MCF 10A (cell line): Measurements from ENCODE around the gene SLC18A3. TPM values are rescaled to one million over a fixed set of nuclear protein-coding genes. Genes with fewer than 3 reads are reported as not detected.

Experiments used
- BruUV-seq: library from RNA; stranded (reverse); fragments of 400-500 nt; replicated peaks from 2 replicates; lab custom pipeline; 2021; lab: Mats Ljungman, UMichigan
- CTCF ChIA-PET: fragments of 300-600 bp; sonication (Branson Sonifier 250); formaldehyde crosslinking; extraction: SDS; loops from one replicate; lab custom pipeline; 2021; ENCODE audit warnings: antibody characterized with exemption, inconsistent platforms; lab: Yijun Ruan, JAX
- POLR2A ChIA-PET: fragments of 300-600, 350-650 bp; sonication (Branson Sonifier 250); formaldehyde crosslinking; extraction: SDS; loops from one replicate; lab custom pipeline; 2020; ENCODE audit warnings: antibody characterized with exemption, inconsistent platforms; lab: Yijun Ruan, JAX
- DNase-seq: peaks from one replicate; pipeline ENCODE4 v3.0.0-alpha.2; 2018; ENCODE audit not compliant: unreplicated experiment
- H3K27ac Mint-ChIP-seq: one replicate; pipeline ENCODE4 v1.8.0; 2022; ENCODE audit warnings: mild to moderate bottlenecking, low read depth, mixed read lengths; ENCODE audit not compliant: unreplicated experiment
- H3K27me3 Mint-ChIP-seq: one replicate; pipeline ENCODE4 v1.8.0; 2022; ENCODE audit warnings: mixed read lengths; ENCODE audit not compliant: insufficient read depth, unreplicated experiment
- H3K36me3 Mint-ChIP-seq: one replicate; pipeline ENCODE4 v1.8.0; 2022; ENCODE audit warnings: mild to moderate bottlenecking, moderate library complexity, mixed read lengths; ENCODE audit not compliant: insufficient read depth, unreplicated experiment
- H3K4me1 Mint-ChIP-seq: one replicate; pipeline ENCODE4 v1.8.0; 2022; ENCODE audit warnings: mixed read lengths; ENCODE audit not compliant: insufficient read depth, unreplicated experiment
- H3K4me3 Mint-ChIP-seq: one replicate; pipeline ENCODE4 v1.8.0; 2022; ENCODE audit warnings: mild to moderate bottlenecking, moderate library complexity, mixed read lengths; ENCODE audit not compliant: unreplicated experiment
- H3K9me3 Mint-ChIP-seq: one replicate; pipeline ENCODE4 v1.8.0; 2022; ENCODE audit warnings: mixed read lengths; ENCODE audit not compliant: unreplicated experiment
- intact Hi-C: fragments of 100-400 bp; cut with micrococcal nuclease; formaldehyde crosslinking; loops from 2 replicates; pipeline ENCODE4 v1.14.1; 2022
- total RNA-seq: library from RNA; stranded (reverse); gene quantifications from 2 replicates; pipeline ENCODE4 v1.2.3, GENCODE V29; 2022
- TF ChIP-seq, protein P1 (sequence below): fragments of 200-600 bp; IDR thresholded peaks from one replicate; pipeline ENCODE4 v1.8.0; 2022; ENCODE audit warnings: antibody characterized with exemption, mild to moderate bottlenecking; ENCODE audit not compliant: unreplicated experiment

Gene SLC18A3
- total RNA-seq, 1 experiment from 2014 or later: not detected

DNA sequence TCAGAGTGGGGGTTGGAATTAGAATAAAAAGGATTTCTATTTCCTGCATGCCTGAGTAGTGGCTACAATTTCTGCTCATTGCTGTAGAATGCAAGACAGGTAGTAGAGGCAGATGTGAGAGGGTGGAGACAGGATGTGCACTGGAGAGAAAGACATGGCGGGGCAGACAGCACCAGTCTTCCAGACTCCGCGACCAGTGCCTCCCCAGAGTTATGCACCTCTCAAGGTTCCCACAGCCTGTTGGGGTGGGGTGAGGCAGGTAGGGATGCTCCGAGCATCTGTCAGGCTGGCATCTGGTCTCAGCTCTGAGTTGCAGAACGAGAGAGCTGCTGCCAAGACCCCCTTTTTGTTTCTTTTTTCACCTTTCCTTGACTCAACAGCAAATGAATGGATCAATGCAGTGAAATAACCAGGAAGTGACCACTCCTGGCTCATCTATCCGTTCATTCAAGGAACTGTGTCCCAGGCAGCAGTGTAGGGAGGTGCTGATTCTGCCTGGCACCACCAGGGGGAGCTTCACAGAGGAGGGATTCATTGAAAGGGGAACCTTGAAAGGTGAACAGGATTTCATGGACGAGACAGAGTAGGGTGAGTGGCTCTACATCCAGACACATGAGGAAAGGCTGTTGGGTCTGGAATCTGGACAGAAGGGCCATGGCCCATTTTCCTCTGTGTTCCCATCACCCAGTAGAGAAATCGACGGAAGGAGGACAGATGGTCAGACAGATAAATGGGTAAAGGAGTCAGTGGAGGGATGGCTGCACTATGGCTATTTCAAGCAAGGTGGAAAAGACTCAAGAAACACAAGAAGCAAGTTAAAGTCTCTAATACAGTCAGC lies 17.2 kb upstream of the SLC18A3 start:
- DNase-seq: peak; percentile 73
- H3K4me3 Mint-ChIP-seq: no peak overlapping the region
- no TSS peak for BruUV-seq
- H3K36me3 Mint-ChIP-seq: no peaks in the 10 kb centered on the region
- H3K4me1 Mint-ChIP-seq: peaks cover 6% of the 10 kb centered on the region
- intact Hi-C loops: loop anchor here (1.0 kb wide), 1 partner anchor 58 kb away; no protein-coding TSS in a partner anchor
- H3K27me3 Mint-ChIP-seq: no peaks in the 10 kb centered on the region
- H3K27ac Mint-ChIP-seq: no peak overlapping the region
- TF ChIP-seq, protein P1, sequence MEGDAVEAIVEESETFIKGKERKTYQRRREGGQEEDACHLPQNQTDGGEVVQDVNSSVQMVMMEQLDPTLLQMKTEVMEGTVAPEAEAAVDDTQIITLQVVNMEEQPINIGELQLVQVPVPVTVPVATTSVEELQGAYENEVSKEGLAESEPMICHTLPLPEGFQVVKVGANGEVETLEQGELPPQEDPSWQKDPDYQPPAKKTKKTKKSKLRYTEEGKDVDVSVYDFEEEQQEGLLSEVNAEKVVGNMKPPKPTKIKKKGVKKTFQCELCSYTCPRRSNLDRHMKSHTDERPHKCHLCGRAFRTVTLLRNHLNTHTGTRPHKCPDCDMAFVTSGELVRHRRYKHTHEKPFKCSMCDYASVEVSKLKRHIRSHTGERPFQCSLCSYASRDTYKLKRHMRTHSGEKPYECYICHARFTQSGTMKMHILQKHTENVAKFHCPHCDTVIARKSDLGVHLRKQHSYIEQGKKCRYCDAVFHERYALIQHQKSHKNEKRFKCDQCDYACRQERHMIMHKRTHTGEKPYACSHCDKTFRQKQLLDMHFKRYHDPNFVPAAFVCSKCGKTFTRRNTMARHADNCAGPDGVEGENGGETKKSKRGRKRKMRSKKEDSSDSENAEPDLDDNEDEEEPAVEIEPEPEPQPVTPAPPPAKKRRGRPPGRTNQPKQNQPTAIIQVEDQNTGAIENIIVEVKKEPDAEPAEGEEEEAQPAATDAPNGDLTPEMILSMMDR: peak; percentile 84
- POLR2A ChIA-PET: interaction anchor here (0.8 to 1.8 kb wide), 5 partner anchors 25 to 349 kb away, joined by 3 to 6 read pairs (median 5); partner anchors contain the start of genes ERCC6, PARG and TIMM23B
- H3K9me3 Mint-ChIP-seq: no peaks in the 10 kb centered on the region
- CTCF ChIA-PET: interaction anchor here (0.6 to 5.3 kb wide), 39 partner anchors 9 to 1193 kb away, joined by 3 to 52 read pairs (median 4); partner anchors contain the start of genes CHAT and ERCC6

DNA sequence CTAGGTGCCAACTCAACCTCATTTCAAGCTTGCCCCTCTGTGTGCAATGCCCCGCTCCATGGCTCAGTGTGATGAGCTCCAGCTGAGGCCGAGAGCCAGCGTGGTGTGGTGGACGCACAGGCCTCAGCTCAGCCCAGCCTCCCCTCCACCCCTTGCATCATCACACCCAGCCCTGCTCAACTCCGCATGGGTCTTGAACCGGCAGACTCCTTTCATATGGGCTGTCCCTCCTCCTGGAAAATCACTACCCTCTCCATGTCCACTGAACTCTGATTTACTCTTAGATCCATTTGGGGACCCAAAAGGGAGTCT lies 16.6 kb upstream of the SLC18A3 start:
- no peak overlapping the region for H3K4me3 Mint-ChIP-seq
- peaks cover 6% of the 10 kb centered on the region for H3K4me1 Mint-ChIP-seq
- no TSS peak for BruUV-seq
- H3K27ac Mint-ChIP-seq: no peak overlapping the region
- no peaks in the 10 kb centered on the region for H3K9me3 Mint-ChIP-seq
- intact Hi-C loops: loop anchor here (1.0 kb wide), 1 partner anchor 58 kb away; no protein-coding TSS in a partner anchor
- H3K27me3 Mint-ChIP-seq: no peaks in the 10 kb centered on the region
- H3K36me3 Mint-ChIP-seq: no peaks in the 10 kb centered on the region
- POLR2A ChIA-PET: interaction anchor here (0.8 to 1.8 kb wide), 5 partner anchors 25 to 349 kb away, joined by 3 to 6 read pairs (median 5); partner anchors contain the start of genes ERCC6, PARG and TIMM23B
- CTCF ChIA-PET: interaction anchor here (0.6 to 5.3 kb wide), 32 partner anchors 8 to 631 kb away, joined by 3 to 52 read pairs (median 4); partner anchors contain the start of genes CHAT and ERCC6
- DNase-seq: no peak
- TF ChIP-seq, protein P1: no peak

DNA sequence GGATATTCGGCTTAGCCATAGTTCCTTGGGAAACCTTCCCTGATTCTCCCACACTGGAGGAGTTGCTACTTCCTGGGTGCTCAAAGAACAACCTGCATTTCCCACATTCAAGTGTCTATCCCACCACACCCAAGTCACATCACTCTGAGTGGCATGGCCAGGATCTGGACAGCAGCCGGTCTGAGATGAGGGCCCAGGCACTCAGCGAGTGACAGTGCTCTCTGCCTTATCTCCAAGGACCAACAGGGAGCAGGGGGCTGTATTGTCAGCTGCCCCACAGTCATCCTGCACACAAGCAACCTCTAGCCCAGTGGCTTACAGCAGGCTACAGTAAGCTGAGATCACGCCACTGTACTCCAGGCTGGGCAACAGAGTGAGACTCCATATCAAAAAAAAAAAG lies 16.1 kb upstream of the SLC18A3 start:
- ChIA-PET POLR2A (interaction anchor here (1.3 to 1.8 kb wide), 2 partner anchors 42 to 55 kb away, joined by 6 read pairs; partner anchors contain the start of gene ERCC6), CTCF (interaction anchor here (0.6 to 5.3 kb wide), 29 partner anchors 8 to 630 kb away, joined by 3 to 52 read pairs (median 4); partner anchors contain the start of genes CHAT and ERCC6)
- H3K27ac Mint-ChIP-seq: no peak overlapping the region
- peaks cover 6% of the 10 kb centered on the region for H3K4me1 Mint-ChIP-seq
- DNase-seq: no peak
- H3K27me3 Mint-ChIP-seq: no peaks in the 10 kb centered on the region
- TF ChIP-seq, protein P1: no peak
- no peaks in the 10 kb centered on the region for H3K9me3 Mint-ChIP-seq
- no TSS peak for BruUV-seq
- H3K36me3 Mint-ChIP-seq: no peaks in the 10 kb centered on the region
- intact Hi-C loops: loop anchor here (1.0 to 2.0 kb wide), 3 partner anchors 59 to 630 kb away; no protein-coding TSS in a partner anchor
- no peak overlapping the region for H3K4me3 Mint-ChIP-seq

DNA sequence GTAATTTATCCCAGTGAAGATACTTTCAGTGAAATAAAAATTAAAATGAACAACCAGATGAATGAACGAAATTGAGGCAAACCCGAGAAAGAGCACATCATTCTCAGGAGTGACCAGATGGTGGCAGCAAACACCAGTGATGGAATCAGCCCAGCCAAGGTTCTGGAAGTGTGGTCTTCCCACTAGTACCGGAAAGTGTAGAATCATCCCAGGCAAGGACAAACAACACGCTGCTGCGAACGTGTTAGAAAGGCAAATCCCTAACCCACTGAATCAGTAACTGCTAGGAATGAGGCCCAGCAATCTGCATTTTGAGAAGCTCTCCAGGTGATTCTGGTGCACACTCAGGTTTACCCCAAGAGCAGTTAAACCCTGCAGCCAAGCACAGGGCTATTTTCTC lies 15.5 kb upstream of the SLC18A3 start:
- no peaks in the 10 kb centered on the region for H3K27me3 Mint-ChIP-seq
- no peaks in the 10 kb centered on the region for H3K36me3 Mint-ChIP-seq
- TF ChIP-seq, protein P1: peak; percentile 88
- no peak overlapping the region for H3K4me3 Mint-ChIP-seq
- no TSS peak for BruUV-seq
- H3K27ac Mint-ChIP-seq: no peak overlapping the region
- peaks cover 6% of the 10 kb centered on the region for H3K4me1 Mint-ChIP-seq
- ChIA-PET CTCF (interaction anchor here (0.6 to 5.3 kb wide), 24 partner anchors 10 to 647 kb away, joined by 3 to 52 read pairs (median 4); partner anchors contain the start of gene ERCC6), POLR2A (interaction anchor here (0.6 to 1.9 kb wide), 4 partner anchors 11 to 1387 kb away, joined by 3 to 5 read pairs (median 5); partner anchors contain the start of genes ERCC6, PARG and TIMM23B)
- DNase-seq: peak; percentile 76
- H3K9me3 Mint-ChIP-seq: no peaks in the 10 kb centered on the region
- intact Hi-C loops: loop anchor here (1.0 to 2.0 kb wide), 2 partner anchors 324 to 630 kb away; no protein-coding TSS in a partner anchor
